ENCODE data around the gene FLOT1.

DNA sequence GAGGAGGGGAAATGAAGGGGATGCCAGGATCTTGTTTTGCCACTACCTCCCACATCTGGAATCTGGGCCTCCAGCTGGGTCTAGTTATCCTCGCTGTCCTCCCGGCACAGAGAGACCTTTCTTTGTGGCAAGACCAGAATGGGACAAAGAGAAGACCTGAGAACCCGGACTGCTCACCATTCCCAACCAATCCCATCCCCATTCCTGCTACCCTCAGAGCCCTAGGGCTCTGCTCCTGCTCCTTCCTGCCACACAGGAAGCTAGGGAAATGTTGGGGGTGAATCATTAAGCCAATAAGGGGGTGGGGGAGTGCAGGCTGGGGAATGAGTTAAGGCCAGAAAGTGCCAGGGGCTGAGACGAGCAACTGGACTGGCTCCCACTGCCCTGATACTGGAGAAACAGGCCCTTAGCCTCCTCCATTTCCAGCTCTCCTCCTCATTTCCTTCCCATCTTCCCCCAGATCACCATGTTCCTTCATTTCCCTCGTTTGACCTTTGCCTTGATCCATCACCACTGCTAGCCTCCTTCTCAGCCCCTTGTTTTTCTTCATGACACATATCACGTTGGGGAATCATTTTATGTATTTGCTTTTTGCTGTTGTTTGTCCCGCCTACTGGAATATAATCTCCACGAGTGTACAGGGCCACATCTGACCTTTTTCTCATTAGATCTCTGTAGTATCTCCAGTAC lies 6.5 kb upstream of the FLOT1 start:
- TF ChIP-seq CTCF (IDR thresholded peaks at IDR 0.05 in 4 of 5, conservative IDR thresholded peaks at IDR 0.05 in 1 of 5), result no peak
- TF ChIP-seq POLR2A (IDR thresholded peaks at IDR 0.05), result no peak
